Measurements from ENCODE around the gene CENPVL1.
"Not testable (repeated sequence)": the region's sequence is repeated elsewhere in the genome, so short reads cannot be mapped to it uniquely, and the experiment has no call there.

Gene CENPVL1

DNA sequence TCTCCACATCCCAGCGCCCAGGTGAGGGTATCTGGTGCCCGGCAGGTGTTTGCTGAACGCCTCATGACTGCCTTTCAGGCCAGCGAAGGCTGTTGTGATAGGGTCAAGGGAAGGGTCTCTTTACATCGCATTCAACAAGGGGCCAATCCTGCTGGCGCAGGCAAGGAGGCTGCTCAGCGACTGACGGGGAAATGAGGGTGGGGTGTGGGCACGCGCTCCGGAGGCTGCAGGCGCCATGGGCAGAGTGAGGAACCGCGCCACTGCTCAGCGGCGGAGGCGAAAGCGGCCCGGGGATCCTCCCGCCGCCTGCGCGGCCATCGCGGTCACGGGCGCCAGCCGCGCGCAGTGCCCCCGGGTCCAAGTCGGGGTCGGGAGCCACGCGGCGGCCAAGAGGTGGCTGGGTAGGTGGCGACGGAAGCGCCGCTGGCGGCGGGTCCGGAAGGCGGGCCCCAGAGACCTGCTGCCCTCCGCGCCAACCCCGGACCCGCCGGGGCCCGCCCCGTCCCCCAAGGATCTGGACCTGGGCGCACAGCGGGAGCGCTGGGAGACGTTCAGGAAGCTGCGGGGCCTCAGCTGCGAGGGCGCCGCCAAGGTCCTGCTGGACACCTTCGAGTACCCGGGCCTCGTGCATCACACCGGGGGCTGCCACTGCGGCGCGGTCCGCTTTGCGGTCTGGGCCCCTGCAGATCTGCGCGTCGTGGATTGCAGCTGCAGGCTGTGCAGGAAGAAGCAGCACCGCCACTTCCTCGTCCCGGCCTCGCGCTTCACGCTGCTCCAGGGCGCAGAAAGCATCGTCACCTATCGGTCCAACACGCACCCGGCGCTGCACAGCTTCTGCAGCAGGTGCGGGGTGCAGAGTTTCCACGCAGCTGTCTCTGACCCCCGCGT, at the start of gene CENPVL1:
Gene CENPVL1, plus strand, starts transcription at position 236 of the 888 bp plus-strand sequence. Its CDS starts 0 bp downstream, at position 236.
- not testable (repeated sequence) for H3K4me3 Mint-ChIP-seq, H3K36me3 Mint-ChIP-seq, H3K27ac Mint-ChIP-seq, H3K27me3 Mint-ChIP-seq, H3K9me3 Mint-ChIP-seq, H3K4me1 Mint-ChIP-seq

DNA sequence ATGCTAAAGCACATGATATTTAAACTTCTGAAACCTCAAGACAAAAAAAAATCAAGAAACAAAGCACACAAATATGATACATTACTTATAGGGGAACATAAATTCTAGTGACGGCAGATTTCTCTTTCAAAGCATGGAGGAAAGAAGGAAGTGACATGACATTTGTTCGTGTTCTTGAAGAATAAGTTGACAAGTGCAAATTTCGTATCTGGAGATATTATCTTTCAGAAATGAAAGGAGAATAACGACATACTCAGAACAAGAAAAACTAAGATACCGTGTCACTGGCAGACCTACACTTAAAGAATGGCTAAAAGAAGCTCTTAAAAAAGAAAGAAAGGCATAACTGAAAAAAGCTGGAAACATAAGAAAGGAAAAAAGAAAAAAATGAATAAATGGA, 44.3 kb upstream of the CENPVL1 start:
- no peaks in the 10 kb centered on the region for H3K36me3 Mint-ChIP-seq
- no peaks in the 10 kb centered on the region for H3K9me3 Mint-ChIP-seq
- no peak overlapping the region for H3K27ac Mint-ChIP-seq
- peaks cover 2% of the 10 kb centered on the region for H3K27me3 Mint-ChIP-seq
- H3K4me3 Mint-ChIP-seq = peak overlapping the region; percentile 36
- H3K4me1 Mint-ChIP-seq = peaks cover 6% of the 10 kb centered on the region

DNA sequence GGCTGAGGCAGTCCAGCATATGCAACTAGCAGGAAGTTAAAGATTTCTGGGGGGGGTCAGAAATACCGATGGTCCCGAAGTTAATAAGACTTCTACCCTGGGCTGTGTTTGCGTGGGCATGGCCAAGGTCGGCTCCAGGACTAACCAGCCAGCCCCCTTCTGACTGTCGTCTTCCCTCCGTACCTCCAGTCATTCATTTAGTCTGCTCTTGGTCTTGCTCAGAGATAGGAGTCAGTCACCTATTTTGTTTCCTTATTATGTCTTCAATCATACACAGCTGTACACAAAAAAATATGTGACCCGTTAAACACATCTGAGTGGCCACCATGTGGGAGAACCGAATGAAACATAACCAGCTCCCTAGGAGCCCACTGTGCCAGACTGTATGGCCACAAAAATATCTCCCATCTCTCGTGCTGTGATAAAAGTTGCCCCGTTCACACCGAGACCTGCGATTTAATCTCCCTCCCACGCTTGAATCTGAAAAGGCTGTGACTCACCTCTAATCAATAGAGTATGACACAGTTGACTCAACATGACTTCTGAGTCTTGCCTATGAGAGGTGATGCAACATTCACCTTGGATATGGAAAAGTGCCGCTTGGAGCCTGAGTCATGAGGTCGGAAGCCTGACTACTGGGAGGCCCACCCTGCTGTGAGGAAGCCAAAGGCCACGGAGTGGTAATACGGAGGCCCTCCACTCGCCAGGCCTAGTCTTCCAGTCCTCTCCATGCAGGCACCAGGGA, 30.5 kb upstream of the CENPVL1 start:
- not testable (repeated sequence) for H3K36me3 Mint-ChIP-seq, H3K27ac Mint-ChIP-seq, H3K9me3 Mint-ChIP-seq, H3K4me1 Mint-ChIP-seq, H3K27me3 Mint-ChIP-seq, H3K4me3 Mint-ChIP-seq

DNA sequence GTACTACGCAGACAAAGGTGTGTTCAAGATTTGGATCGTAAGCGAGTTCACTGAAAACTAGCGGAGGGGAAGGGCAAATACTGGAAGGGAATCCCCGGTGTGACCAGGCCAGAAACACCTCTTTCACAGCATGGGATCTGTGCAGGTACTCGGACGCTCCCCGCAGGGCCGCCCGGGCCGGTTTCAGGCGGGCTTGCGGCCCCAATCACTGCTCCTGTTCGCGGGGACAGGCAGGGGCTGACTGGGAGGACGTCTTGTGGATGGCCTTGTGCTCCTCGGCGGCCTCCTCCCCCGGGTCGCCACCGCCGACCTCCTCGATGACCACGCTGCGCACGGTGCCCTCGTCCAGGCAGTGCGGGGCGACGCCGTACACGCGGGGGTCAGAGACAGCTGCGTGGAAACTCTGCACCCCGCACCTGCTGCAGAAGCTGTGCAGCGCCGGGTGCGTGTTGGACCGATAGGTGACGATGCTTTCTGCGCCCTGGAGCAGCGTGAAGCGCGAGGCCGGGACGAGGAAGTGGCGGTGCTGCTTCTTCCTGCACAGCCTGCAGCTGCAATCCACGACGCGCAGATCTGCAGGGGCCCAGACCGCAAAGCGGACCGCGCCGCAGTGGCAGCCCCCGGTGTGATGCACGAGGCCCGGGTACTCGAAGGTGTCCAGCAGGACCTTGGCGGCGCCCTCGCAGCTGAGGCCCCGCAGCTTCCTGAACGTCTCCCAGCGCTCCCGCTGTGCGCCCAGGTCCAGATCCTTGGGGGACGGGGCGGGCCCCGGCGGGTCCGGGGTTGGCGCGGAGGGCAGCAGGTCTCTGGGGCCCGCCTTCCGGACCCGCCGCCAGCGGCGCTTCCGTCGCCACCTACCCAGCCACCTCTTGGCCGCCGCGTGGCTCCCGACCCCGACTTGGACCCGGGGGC, 28.2 kb upstream of the CENPVL1 start:
- H3K27me3 Mint-ChIP-seq, H3K4me1 Mint-ChIP-seq, H3K36me3 Mint-ChIP-seq, H3K27ac Mint-ChIP-seq, H3K9me3 Mint-ChIP-seq, H3K4me3 Mint-ChIP-seq: not testable (repeated sequence)

DNA sequence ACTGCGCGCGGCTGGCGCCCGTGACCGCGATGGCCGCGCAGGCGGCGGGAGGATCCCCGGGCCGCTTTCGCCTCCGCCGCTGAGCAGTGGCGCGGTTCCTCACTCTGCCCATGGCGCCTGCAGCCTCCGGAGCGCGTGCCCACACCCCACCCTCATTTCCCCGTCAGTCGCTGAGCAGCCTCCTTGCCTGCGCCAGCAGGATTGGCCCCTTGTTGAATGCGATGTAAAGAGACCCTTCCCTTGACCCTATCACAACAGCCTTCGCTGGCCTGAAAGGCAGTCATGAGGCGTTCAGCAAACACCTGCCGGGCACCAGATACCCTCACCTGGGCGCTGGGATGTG, 27.6 kb upstream of the CENPVL1 start, which contains the start of gene CENPVL2:
Gene CENPVL2, minus strand, starts transcription at position 112 of the 343 bp plus-strand sequence. Its CDS starts 0 bp downstream, at position 112.
- H3K27me3 Mint-ChIP-seq, H3K4me1 Mint-ChIP-seq, H3K36me3 Mint-ChIP-seq, H3K4me3 Mint-ChIP-seq, H3K27ac Mint-ChIP-seq, H3K9me3 Mint-ChIP-seq: not testable (repeated sequence)

DNA sequence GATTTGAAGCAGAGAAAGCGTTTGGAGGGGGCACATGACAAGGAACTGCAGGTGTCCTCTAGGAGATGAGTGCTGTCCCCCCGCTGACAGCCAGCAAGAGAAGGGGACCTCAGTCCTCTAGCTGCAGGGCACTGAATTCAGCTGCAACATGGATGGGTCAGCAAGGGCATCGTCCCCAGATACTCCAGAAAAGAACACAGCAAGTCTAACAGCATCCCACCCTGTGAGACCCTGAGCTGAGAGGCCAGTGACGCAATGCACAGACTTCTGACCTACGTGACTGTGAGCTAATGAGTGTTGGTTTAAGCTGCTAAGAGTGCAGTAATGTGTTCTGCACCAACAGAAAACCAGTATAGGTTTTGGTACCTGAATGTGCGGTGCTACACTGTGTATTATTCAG, 16.1 kb upstream of the CENPVL1 start:
- Mint-ChIP-seq H3K27ac (no peak overlapping the region), H3K4me3 (no peak overlapping the region), H3K36me3 (no peaks in the 10 kb centered on the region), H3K4me1 (no peaks in the 10 kb centered on the region), H3K9me3 (no peaks in the 10 kb centered on the region), H3K27me3 (no peaks in the 10 kb centered on the region)

DNA sequence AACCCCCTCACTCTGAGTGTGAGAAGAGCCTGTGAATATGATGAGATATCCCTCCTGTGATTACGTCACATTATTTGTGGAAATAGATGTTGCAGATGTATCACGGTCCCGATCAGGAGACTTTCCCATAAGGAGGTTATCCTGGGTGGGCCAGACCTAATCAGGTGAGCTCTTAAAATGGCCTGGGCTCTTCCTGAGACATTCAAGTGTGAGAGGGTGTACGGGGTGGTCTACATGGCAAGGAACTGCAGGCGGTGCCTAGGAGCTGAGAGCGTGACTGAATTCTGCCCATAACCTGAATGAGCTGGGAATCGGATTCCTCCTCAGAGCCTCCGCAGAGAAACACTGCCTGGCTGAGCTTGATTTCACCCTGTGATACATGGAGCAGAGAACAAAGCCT, 12.9 kb upstream of the CENPVL1 start:
- Mint-ChIP-seq H3K4me3 (no peak overlapping the region), H3K27ac (no peak overlapping the region), H3K36me3 (no peaks in the 10 kb centered on the region), H3K9me3 (no peaks in the 10 kb centered on the region), H3K4me1 (no peaks in the 10 kb centered on the region), H3K27me3 (no peaks in the 10 kb centered on the region)

DNA sequence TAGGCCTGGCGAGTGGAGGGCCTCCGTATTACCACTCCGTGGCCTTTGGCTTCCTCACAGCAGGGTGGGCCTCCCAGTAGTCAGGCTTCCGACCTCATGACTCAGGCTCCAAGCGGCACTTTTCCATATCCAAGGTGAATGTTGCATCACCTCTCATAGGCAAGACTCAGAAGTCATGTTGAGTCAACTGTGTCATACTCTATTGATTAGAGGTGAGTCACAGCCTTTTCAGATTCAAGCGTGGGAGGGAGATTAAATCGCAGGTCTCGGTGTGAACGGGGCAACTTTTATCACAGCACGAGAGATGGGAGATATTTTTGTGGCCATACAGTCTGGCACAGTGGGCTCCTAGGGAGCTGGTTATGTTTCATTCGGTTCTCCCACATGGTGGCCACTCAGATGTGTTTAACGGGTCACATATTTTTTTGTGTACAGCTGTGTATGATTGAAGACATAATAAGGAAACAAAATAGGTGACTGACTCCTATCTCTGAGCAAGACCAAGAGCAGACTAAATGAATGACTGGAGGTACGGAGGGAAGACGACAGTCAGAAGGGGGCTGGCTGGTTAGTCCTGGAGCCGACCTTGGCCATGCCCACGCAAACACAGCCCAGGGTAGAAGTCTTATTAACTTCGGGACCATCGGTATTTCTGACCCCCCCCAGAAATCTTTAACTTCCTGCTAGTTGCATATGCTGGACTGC, 2.8 kb downstream of the CENPVL1 start:
- H3K4me1 Mint-ChIP-seq, H3K36me3 Mint-ChIP-seq, H3K27ac Mint-ChIP-seq, H3K27me3 Mint-ChIP-seq, H3K9me3 Mint-ChIP-seq, H3K4me3 Mint-ChIP-seq: not testable (repeated sequence)

DNA sequence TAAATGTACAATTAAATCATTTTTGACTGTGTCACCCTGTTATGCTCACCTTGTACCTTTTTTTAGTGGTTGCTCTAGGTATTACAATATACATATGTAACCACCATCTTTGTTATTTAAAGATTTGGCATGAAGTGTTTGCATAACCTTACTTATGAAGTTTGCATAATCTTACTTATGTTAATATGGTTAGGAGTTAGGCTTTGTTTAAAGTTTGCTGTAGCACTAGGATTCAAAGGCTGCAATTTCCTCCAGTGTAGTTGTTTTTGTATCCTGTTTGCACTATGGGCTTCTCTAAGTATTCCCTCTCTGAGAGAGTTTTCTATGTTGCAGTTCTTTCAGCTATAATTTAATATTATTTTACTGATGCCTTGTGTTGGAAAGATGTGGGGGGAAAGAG, 17.9 kb downstream of the CENPVL1 start:
- H3K4me1 Mint-ChIP-seq = no peaks in the 10 kb centered on the region
- H3K27ac Mint-ChIP-seq = no peak overlapping the region
- H3K4me3 Mint-ChIP-seq = no peak overlapping the region
- peaks cover 1% of the 10 kb centered on the region for H3K27me3 Mint-ChIP-seq
- H3K9me3 Mint-ChIP-seq = no peaks in the 10 kb centered on the region
- H3K36me3 Mint-ChIP-seq = no peaks in the 10 kb centered on the region

DNA sequence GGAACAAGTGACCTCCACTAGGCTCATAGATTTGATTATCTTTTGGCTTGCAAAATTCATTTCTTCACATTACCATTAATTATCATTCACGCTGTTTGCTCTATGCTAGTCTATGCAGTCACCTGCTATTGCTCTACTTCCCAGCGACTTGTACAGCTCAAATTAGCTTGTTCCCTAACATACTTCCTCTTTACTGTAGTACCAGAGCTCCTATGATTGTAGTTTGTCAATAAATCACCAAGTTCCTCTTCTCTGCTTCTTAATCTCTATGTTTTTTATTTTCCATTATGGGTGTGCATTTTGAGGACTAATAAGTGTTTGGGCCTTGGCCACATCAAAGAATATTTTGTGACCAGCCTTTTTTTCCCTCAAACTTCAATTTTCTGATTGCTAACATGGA, 26.8 kb downstream of the CENPVL1 start:
- peaks cover 2% of the 10 kb centered on the region for H3K36me3 Mint-ChIP-seq
- no peak overlapping the region for H3K27ac Mint-ChIP-seq
- no peaks in the 10 kb centered on the region for H3K4me1 Mint-ChIP-seq
- no peak overlapping the region for H3K4me3 Mint-ChIP-seq
- H3K27me3 Mint-ChIP-seq = peaks cover 9% of the 10 kb centered on the region
- H3K9me3 Mint-ChIP-seq = no peaks in the 10 kb centered on the region

DNA sequence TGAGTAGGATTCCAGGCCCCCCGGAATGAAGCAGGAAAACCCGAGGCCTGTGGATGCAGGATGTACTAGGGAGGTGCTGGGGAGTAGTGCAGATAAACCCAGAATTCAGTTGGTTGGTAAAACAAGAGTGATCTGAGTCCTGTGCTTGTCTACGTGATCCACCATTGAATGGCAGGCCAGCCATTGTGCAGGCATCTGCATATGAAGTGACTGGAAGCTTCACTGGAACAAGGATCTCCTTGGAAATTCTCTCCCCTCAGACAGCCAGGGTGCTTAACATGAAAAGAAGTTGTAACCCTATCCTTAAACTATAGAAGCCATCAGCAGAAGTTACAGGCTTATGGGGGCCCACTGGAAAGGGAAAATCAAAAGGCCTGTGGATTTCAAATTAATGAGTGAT, 32.3 kb downstream of the CENPVL1 start:
- H3K27me3 Mint-ChIP-seq = peaks cover 1% of the 10 kb centered on the region
- peaks cover 19% of the 10 kb centered on the region for H3K36me3 Mint-ChIP-seq
- peak overlapping the region; percentile 84 for H3K27ac Mint-ChIP-seq
- H3K4me1 Mint-ChIP-seq = peaks cover 19% of the 10 kb centered on the region
- no peaks in the 10 kb centered on the region for H3K9me3 Mint-ChIP-seq
- H3K4me3 Mint-ChIP-seq = no peak overlapping the region

DNA sequence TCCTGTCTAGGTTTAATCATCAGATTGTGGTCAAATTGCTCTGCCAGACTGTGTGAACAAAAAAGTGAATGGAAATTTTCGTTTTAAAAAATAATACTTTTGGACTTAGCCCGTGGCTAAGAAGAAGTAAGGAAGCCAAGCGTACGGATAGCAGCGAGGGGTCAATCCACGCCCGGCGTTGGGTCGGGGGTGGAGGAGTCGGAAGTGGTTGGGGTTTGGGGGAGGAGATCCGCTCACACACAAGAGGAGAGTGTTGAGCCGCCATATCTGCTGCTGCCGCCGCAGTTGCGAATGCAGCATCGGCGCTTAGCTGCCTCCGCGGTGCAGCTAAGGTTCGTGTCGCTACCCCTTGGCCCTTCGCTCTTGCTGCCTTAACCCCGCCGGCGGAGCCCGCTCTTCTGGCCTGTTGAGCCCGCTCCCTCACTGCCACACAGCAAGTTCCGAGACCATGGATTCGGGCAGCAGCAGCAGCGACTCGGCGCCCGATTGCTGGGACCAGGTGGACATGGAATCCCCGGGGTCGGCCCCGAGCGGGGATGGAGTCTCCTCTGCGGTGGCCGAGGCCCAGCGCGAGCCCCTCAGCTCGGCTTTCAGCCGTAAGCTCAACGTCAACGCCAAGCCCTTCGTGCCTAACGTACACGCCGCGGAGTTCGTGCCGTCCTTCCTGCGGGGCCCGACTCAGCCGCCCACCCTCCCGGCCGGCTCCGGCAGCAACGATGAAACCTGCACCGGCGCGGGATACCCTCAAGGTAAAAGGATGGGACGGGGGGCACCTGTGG, 33.1 kb downstream of the CENPVL1 start, which contains the start of gene GSPT2:
Gene GSPT2, plus strand, starts transcription at position 264 of the 779 bp plus-strand sequence. Its CDS starts 185 bp downstream, at position 449.
- H3K9me3 Mint-ChIP-seq = no peaks in the 10 kb centered on the region
- peak within 1 kb of the TSS; percentile 92 for H3K4me3 Mint-ChIP-seq

DNA sequence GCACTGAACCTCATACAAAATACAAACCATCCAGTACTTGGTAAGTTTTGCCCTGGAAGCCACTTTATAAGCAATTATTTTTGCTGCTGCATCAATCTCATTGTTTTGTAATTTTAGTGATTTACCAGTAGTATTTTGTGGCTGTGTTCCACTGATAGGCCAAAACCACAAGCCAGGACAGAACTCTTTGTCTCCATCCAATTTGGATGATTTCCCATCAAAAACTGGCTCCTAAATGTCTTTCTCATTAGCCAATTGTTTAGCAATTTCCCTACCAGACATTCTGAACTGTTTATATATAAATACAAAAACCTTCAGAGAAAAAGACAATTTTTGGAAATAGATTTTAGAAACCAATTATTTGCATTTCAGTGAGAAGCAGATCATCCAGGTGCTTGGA, 37.4 kb downstream of the CENPVL1 start:
- H3K9me3 Mint-ChIP-seq = no peaks in the 10 kb centered on the region
- no peak overlapping the region for H3K4me3 Mint-ChIP-seq
- no peak overlapping the region for H3K27ac Mint-ChIP-seq
- H3K4me1 Mint-ChIP-seq = peaks cover 19% of the 10 kb centered on the region
- peaks cover 17% of the 10 kb centered on the region for H3K36me3 Mint-ChIP-seq
- no peaks in the 10 kb centered on the region for H3K27me3 Mint-ChIP-seq

More for the DNA sequence above, 33.1 kb downstream of the CENPVL1 start, which contains the start of gene GSPT2:
- peaks cover 19% of the 10 kb centered on the region for H3K36me3 Mint-ChIP-seq
- peaks cover 19% of the 10 kb centered on the region for H3K4me1 Mint-ChIP-seq
- no peaks in the 10 kb centered on the region for H3K27me3 Mint-ChIP-seq
- peak within 1 kb of the TSS; percentile 84 for H3K27ac Mint-ChIP-seq

DNA sequence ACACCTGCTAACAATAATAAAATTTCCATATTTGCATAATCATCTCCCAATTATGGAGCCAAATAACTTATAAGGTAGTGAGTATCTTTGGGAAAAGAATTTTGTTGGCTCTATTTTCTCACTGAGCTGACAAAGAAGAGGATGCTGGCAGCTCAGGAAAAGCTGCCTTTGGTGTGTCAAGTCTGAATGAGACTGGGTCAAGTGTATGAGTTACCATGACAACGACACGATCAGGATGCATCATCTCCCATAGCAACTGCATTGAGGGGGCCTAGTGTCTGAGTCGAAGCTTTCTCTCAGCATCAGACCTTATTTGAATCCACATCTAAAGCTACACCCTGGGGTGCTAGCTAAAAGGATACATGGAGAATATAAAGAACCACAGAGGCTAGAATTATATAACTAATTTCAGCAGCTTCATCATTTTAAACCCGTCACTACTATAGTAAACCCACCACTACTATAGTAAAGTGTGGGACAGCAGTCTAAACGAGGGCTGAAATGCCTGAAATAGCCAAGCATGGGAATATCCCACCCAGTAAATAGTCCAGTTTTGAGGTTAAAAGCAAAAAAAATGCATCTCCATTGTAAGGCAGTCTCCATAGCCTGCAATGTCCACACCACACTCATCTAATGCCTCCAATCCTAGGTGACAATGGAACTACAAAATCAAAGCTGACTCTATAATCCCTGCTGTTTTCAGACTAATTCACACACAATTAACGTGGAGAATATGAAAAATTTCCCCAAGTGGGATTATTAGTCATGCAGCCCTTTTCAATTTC, 48.9 kb downstream of the CENPVL1 start:
- H3K9me3 Mint-ChIP-seq = no peaks in the 10 kb centered on the region
- H3K27ac Mint-ChIP-seq = no peak overlapping the region
- no peaks in the 10 kb centered on the region for H3K36me3 Mint-ChIP-seq
- no peaks in the 10 kb centered on the region for H3K4me1 Mint-ChIP-seq
- H3K4me3 Mint-ChIP-seq = no peak overlapping the region
- H3K27me3 Mint-ChIP-seq = no peaks in the 10 kb centered on the region
